GM18511 (cell line): ENCODE data around the gene STPG2.

Experiments used
- ATAC-seq: cut with Tn5 transposase; IDR thresholded peaks from one replicate; pipeline ENCODE4 v1.9.1; 2021; ENCODE audit warnings: mild to moderate bottlenecking, moderate library complexity; ENCODE audit not compliant: unreplicated experiment

STPG2 gene

DNA sequence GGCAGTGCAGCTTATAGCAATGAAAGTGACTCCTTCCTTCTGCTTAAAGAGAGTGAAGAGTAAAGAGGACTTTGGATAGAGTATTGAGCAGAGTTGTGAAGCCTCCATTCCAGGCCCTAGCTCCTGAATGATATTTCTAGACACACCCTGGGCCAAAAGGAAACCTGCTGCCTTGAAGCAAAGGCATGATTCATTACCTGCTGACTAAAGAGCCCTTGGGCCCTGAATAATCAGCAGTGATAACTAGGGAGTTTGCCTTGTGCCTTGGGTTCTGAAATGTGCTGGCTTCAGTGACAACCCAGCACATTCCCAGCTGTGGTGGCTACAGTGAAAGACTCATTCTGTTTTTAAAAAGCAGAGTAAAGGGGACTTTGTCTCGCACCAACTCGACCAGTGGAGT lies 49.2 kb downstream of the STPG2 start:
- no peak for ATAC-seq

- no peak for ATAC-seq
Measured at GRCh38 chr4:98093662-98094061, 49.6 kb downstream of the STPG2 start.

DNA sequence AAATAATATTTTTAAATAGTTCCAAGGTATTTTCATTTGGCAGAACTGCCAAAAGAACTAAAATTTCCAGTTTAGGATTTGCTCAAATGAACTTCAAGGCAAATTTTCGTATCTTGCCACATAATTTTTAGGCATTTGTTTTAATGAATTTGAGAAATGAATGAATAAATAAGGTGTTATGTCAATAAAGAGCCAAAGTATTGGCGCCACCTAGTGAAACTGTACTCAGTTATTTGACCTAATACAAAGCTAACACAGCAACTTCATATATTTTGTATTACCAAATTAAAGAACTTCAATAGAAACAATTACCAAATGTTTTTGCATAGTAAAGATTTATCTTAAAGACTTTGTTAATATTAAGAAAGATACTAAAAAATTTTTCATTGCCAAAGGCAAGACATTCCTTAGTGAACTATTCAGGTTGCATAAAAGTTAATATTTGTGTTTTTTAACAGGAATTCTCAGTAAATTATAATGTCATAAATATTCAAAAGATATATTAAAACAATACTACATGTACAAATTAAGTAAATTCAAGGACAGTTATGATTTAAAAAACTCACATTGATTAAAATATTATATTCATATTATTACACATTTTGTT lies 50.3 kb downstream of the STPG2 start:
- no peak for ATAC-seq

DNA sequence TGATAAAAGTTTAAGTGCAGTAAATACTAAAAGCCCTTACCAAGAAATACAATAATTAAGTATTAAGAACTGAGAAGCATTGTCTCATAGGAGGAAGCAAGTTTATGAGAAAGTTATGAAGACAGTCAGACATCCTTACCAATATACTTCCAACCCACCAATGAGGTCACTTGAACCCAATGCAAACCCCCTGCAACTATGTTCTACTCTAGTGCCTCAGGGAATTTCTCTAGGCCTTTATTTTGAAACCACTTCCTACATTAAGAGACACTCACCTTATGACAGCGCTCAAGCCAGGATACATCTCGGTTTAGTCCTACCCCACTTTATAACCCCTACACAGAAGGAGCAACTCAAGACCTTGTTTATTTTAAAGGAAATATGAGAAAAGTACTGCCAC lies 61.3 kb downstream of the STPG2 start:
- ATAC-seq, result no peak

- no peak for ATAC-seq
Measured at GRCh38 chr4:98068495-98068894, 74.8 kb downstream of the STPG2 start.

DNA sequence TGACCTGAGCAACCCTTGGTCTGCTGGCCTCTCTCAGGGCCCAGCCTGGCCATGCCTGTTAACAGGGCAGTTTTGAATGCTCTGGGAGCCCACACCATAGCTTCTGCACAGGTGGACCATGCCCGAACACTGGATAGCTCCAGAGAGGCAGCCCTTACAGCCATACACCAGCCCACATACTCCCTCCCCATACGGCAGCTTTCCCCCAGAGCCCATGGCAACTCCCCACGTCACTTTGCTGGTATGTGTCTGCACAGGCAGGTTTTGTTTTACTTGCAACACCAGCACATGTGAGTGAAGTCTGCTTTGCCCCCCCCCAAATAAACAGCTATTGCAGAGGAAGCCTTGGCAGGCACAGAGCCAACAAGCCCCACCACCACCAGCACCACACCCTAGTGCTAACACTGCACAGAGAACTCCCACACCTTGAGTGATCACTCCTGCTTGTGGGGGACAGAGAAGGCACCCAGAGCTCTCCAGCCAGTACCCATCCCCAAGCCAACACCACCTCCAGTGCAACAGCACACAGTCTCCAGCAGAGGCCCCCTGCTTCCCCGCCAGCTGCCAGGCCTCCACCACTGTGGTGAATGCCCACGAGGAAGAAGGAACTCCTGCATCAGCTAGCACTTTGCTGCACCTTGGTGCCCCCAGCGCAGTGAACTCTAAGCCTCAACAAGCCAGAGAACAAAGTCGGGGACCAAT lies 87.3 kb downstream of the STPG2 start:
- ATAC-seq, result no peak

GRCh38 chr4:98046665-98047064 lies 96.6 kb downstream of the STPG2 start:
- no peak for ATAC-seq

- no peak for ATAC-seq
Measured at GRCh38 chr4:98030059-98030458, 113.2 kb downstream of the STPG2 start.

DNA sequence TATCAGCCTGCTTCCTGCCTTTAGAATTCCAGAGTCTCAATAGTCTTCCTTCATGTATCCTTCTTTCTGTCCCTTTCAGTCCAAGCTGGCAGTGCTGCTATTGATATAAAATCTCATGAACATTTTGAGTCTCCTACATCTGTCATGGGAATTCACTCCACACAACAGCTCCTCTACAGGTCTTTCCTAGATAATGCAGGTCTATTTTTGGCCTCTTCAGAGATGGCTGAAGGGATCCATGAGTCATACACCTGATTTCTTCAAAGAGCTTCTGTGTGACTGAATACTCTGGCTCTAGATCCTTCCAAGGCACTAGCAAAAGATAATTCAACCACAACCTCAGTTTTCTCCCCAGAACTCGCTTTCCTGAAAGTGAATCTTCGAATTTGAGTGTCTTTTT lies 115.4 kb downstream of the STPG2 start:
- ATAC-seq, result no peak

DNA sequence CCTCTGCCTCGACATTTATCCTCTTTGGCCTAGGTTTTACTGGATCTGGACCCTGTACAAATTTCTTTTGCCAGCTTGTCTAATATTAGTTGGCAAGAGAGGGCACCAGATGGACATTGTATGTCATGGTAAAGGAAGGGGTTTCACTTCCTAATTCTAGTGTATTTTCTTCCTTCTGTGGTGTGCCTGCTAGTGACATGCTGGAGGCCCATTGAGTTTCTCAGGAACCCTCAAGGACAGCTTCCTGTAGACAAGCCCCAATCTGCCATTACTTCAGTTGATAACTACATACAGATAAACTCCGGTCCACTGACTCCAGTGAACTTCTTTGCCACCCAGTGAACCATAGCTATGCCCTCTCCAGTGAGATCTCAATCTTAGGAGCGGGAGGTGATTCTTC lies 116.9 kb downstream of the STPG2 start:
- ATAC-seq, result peak; percentile 58

- no peak for ATAC-seq
Measured at GRCh38 chr4:98006814-98007412, 136.4 kb downstream of the STPG2 start.

DNA sequence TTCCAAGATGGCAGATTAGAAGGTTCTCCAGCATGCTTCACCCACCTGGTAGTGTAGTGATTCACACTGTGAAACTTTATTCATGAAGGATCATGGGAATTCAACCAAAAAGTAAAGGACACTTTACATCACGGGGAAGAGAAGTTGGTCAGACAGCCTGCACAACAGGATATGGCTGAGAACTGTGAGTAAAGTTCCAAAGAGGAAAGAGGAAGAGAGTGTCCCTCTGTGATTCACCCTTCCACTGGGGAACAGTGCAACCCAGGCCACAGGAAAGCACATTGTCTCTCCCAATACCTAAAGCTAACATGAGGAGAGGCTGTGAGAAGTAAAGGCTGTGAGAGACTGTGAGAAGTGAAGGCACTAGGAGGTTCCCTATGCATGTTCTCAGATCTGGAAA lies 137.2 kb downstream of the STPG2 start:
- no peak for ATAC-seq

- ATAC-seq, result no peak
Measured at GRCh38 chr4:98000940-98001339, 142.3 kb downstream of the STPG2 start.

DNA sequence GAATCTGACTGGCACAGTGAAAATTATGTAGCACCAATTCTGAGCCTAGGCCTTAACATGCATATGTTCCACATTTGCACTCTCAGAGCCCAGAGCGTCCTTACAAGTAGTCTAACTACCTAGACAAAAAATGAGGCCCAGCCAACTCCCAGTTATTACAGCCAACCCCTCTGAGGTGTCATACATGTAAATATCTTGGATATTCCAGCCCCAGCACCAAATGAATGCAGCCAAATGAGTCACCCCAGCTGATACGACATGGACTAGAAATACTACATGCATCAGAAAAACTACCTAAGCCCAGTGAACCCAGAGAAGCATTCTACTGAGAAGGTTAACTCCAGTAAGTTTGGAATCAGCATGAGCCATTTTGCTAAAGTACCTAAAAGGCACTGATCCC lies 145.1 kb downstream of the STPG2 start:
- no peak for ATAC-seq

DNA sequence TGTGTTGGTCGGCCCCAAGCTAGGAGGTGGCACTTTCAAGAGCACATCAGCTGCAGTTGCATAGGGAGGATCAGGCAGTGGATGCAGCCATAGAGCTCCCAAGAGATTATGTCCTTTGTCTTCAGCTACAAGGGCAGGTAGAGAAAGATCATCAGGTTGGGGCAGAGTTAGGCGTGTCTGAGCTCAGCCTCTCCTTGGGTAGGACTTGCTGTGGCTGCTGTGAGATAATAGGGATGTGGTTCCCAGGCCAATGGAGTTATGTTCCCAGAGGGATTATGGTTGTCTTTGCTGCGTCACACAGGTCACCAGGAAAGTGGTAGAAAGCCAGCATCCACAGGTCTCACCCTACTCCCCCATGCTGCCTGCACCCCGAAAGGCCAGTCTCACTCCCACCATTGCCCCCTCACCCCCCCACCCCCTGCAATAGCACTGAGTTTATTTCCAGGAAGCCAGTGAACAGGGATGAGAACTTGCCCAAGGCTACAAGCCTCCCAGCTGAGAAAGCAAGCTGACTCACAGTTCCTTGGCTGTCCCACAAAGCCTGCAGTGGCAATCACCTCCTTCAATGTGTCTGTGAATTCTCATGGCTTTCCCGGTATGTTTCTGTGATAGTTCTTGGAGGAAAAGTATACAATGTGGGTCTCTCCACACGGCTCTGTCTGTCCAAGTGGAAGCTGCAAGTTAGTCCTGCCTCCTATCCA lies 148.4 kb downstream of the STPG2 start:
- no peak for ATAC-seq

GRCh38 chr4:97990409-97990808 lies 152.9 kb downstream of the STPG2 start:
- ATAC-seq, result no peak

DNA sequence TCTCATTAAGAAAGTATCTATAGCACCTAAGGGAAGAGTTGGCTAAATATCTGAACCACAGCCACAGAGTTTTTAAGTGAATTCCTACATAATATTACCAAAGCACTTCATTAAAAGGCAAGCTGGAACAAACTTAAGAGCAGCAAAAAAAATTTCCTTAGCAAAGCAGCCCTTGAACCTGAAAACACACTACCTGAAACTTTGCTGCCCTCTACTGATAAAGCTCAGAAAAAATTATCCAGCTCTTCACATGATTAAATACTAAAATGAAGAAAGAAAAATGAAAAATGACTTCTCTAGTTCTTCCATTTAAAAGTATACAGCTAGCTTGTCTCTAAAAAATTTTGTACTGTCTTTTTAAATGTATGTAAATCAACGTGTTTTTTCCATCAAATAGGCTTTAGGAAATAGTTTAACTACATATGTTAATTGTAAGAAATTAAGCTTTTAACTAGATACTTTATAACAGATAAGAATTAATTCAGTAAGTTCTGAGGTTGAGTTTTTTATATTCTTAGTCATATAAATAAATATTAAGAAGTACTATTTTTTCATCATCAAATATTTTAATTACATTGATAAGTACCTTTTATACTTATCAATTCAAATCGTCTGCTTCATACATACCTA lies 156.1 kb downstream of the STPG2 start:
- no peak for ATAC-seq

DNA sequence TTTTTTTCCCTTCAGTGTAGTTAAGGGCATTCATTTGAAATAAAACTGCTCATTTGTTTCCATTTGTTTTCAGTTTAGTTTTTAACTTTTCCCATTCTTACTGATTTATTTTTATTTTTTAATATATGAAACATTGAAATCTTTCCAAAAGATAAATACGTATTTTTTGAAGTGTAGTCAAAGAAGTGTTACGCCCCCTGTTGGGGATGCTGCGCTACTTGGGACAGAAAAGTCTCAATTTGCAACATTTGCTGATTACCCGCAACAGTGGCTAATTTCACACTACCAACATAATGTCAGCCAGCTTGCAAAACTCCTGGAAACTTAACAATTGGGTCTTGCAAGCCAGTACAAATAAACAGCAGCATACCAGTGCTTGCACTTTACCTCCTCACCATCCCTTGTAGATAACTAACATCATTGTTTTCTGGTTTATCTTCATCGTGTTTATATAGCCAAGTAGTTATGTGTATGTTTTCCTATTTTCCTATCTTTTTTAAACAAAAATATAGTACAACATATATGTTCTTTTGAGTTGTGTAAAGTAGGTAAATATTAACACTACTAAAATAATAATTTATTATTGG lies 158.6 kb downstream of the STPG2 start:
- no peak for ATAC-seq

GRCh38 chr4:97978791-97979488 lies 164.3 kb downstream of the STPG2 start:
- no peak for ATAC-seq

DNA sequence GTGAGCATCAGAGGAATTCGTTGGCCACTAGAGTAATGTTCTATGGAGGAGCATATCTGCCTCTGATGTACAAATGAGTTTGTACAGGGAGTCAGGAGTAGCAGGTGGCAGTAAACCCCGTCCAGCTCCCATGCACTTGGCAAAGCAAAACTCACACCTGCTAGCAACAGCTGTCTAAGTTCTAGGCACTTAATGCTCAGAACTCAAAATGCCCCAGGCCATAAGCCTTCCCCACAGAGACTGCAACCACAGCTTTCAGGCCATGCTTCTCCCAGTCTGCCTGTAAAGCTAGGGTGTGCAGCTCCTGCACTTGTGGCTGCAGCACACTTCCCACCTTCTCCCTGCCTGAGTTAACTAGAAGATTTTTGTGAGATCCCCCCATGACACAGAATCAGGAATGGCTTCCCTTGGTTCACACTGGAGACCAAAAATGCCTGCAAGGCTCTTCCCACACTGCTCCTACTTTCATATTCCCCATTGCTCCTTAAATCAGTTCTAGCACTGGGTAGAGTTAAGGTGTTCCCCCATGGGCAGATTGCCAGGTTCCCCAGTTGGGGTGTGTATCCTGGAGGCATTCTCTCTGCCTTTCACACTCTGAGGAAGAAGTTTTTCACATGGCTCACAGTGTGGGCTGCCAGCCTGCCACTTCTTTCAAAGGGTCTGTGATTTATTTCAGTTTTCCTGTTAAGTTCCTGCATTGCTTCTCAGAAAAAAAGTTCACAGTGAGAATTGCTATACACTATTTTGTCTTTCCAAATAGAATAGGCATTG lies 189.9 kb downstream of the STPG2 start:
- ATAC-seq, result no peak
